HepG2 (cell line): ENCODE measurements around the gene GCH1. TPM values are rescaled to one million over a fixed set of nuclear protein-coding genes. Genes with fewer than 3 reads are reported as not detected.

Experiments used
- ATAC-seq: fragments of 200-7000 bp; cut with Tn5 transposase; 3 replicates; pipeline ENCODE4 v1.9.1; 2020; ENCODE audit warnings: mild to moderate bottlenecking, moderate library complexity
- BruUV-seq: library from RNA; stranded (reverse); fragments of 400-500 nt; replicated peaks from 2 replicates; lab custom pipeline; 2021; lab: Mats Ljungman, UMichigan
- CTCF ChIA-PET: fragments of 300-600 bp; formaldehyde crosslinking; extraction: SDS; loops from one replicate; lab custom pipeline; 2021; ENCODE audit warnings: low total read pairs, inconsistent platforms, low intra/inter-chr PET ratio; lab: Yijun Ruan, JAX
- POLR2A ChIA-PET: fragments of 350-600 bp; sonication (Branson Sonifier 250); formaldehyde crosslinking; loops from one replicate; lab custom pipeline; 2020; ENCODE audit warnings: antibody characterized with exemption, inconsistent platforms; lab: Yijun Ruan, JAX
- DNase-seq: peaks from one replicate; pipeline ENCODE4 v3.0.0-alpha.2; 2015; ENCODE audit warnings: low spot score
- FAIRE-seq: peaks from 3 replicates; lab custom pipeline; 2011; peaks lifted over from hg19 to GRCh38; lab: Jason Lieb, UNC
- H2AFZ ChIP-seq: one replicate; pipeline ENCODE4 v1.6.1; 2011; ENCODE audit warnings: low read length, inconsistent platforms
- H3K27ac ChIP-seq: fragments of 300-600 bp; 3 replicates; pipeline ENCODE4 v1.8.0; 2011; ENCODE audit warnings: mixed run types, mild to moderate bottlenecking, mixed read lengths, low read length, inconsistent platforms; ENCODE audit not compliant: insufficient read depth; ENCODE audit errors: extremely low read length
- H3K27me3 ChIP-seq, 2 experiments: fragments of 200-600 bp in 1 of 2; 2 replicates in 1 of 2; 3 replicates in 1 of 2; pipeline versions ENCODE4 v1.6.0 to v1.8.0; 2011; ENCODE audit warnings: low read length in 2 of 2, mild to moderate bottlenecking in 2 of 2, moderate library complexity in 2 of 2, inconsistent platforms in 1 of 2; ENCODE audit not compliant: insufficient read depth in 2 of 2, control insufficient read depth in 1 of 2
- H3K36me3 ChIP-seq, 2 experiments: fragments of 200-600 bp in 1 of 2; replicated peaks in 1 of 2; 2 replicates in 1 of 2; 3 replicates in 1 of 2; pipeline versions ENCODE4 v1.5.1 to v1.8.0; 2011; ENCODE audit warnings: low read length in 2 of 2, inconsistent platforms in 1 of 2; ENCODE audit not compliant: insufficient read depth in 2 of 2, control insufficient read depth in 1 of 2
- H3K4me1 ChIP-seq: 2 replicates; pipeline ENCODE4 v1.5.1; 2012; ENCODE audit warnings: low read length, inconsistent platforms; ENCODE audit not compliant: insufficient read depth
- H3K4me2 ChIP-seq: 2 replicates; pipeline ENCODE4 v1.6.0; 2011; ENCODE audit warnings: low read depth, low read length, inconsistent platforms
- H3K4me3 ChIP-seq, 3 experiments: fragments of 200-600 bp in 1 of 3; sonication (generic), shearing (Covaris generic) in 1 of 3; replicated peaks in 1 of 3; 2 replicates each; pipeline ENCODE4 v1.5.1; 2011 to 2016; ENCODE audit warnings: low read length in 3 of 3, inconsistent platforms in 2 of 3, low read depth in 2 of 3, mild to moderate bottlenecking in 2 of 3, control low read depth in 1 of 3, mixed read lengths in 1 of 3; ENCODE audit not compliant: insufficient read depth in 1 of 3
- H3K79me2 ChIP-seq: one replicate; pipeline ENCODE4 v1.6.1; 2011; ENCODE audit warnings: low read length, inconsistent platforms; ENCODE audit not compliant: insufficient read depth
- H3K9ac ChIP-seq: 2 replicates; pipeline ENCODE4 v1.6.0; 2011; ENCODE audit warnings: mild to moderate bottlenecking, low read depth, low read length, inconsistent platforms; ENCODE audit not compliant: insufficient read depth
- H3K9me3 ChIP-seq: 2 replicates; pipeline ENCODE4 v1.5.1; 2012; ENCODE audit warnings: mild to moderate bottlenecking, low read length
- H4K20me1 ChIP-seq: 2 replicates; pipeline ENCODE4 v1.6.0; 2011; ENCODE audit warnings: inconsistent platforms, mild to moderate bottlenecking, low read length, moderate library complexity; ENCODE audit not compliant: insufficient read depth
- ETV6 ChIP-seq: sonication (generic); formaldehyde crosslinking; conservative IDR thresholded peaks from 2 replicates; pipeline ENCODE4 v1.4.0; 2020; ENCODE audit warnings: missing genetic modification reagents
- FLYWCH1 ChIP-seq: sonication (generic); formaldehyde crosslinking; IDR thresholded peaks from 2 replicates; pipeline ENCODE4 v1.8.1; 2023; ENCODE audit warnings: mild to moderate bottlenecking, missing genetic modification reagents
- HNF4G ChIP-seq, 2 experiments: sonication (generic) in 1 of 2; formaldehyde crosslinking in 1 of 2; IDR thresholded peaks; 2 replicates each; pipeline versions ENCODE4 v1.4.0 to v1.6.1; 2011 to 2020; ENCODE audit warnings: borderline replicate concordance in 2 of 2, low read depth in 2 of 2, mild to moderate bottlenecking in 2 of 2, low read length in 1 of 2, missing genetic modification reagents in 1 of 2, moderate library complexity in 1 of 2
- IKZF4 ChIP-seq: sonication (generic); formaldehyde crosslinking; IDR thresholded peaks from 2 replicates; pipeline ENCODE4 v1.5.1; 2020; ENCODE audit warnings: borderline replicate concordance, mild to moderate bottlenecking, low read depth, missing genetic modification reagents; ENCODE audit errors: not compliant biosample characterization
- MXI1 ChIP-seq: IDR thresholded peaks from 3 replicates; pipeline ENCODE4 v1.6.1; 2012; ENCODE audit warnings: low read depth, low read length, inconsistent platforms, borderline replicate concordance
- SETDB1 ChIP-seq: sonication (generic); formaldehyde crosslinking; IDR thresholded peaks from 2 replicates; pipeline ENCODE4 v1.5.1; 2020; ENCODE audit warnings: missing genetic modification reagents, mild to moderate bottlenecking, borderline replicate concordance
- TFDP2 ChIP-seq: sonication (generic); formaldehyde crosslinking; IDR thresholded peaks from 2 replicates; pipeline ENCODE4 v1.4.0; 2020; ENCODE audit warnings: missing genetic modification reagents
- TMF1 ChIP-seq: sonication (generic); formaldehyde crosslinking; IDR thresholded peaks from 2 replicates; pipeline ENCODE4 v1.8.1; 2022; ENCODE audit warnings: low read depth, missing genetic modification reagents
- ZFP1 ChIP-seq: IDR thresholded peaks from 2 replicates; pipeline ENCODE4 v1.6.1; 2016
- ZFP90 ChIP-seq: sonication (generic); formaldehyde crosslinking; IDR thresholded peaks from 2 replicates; pipeline ENCODE4 v1.8.0; 2022; ENCODE audit warnings: missing genetic modification reagents, mild to moderate bottlenecking, inconsistent platforms, borderline replicate concordance
- ZNF33B ChIP-seq: sonication (generic); formaldehyde crosslinking; IDR thresholded peaks from 2 replicates; pipeline ENCODE4 v1.5.1; 2020; ENCODE audit warnings: mild to moderate bottlenecking, missing genetic modification reagents
- ZNF350 ChIP-seq: sonication (generic); formaldehyde crosslinking; IDR thresholded peaks from 2 replicates; pipeline ENCODE4 v1.4.0; 2020; ENCODE audit warnings: mild to moderate bottlenecking, low read depth, missing genetic modification reagents, borderline replicate concordance
- ZNF556 ChIP-seq: sonication (generic); formaldehyde crosslinking; IDR thresholded peaks from 2 replicates; pipeline ENCODE4 v1.4.0; 2020; ENCODE audit warnings: mild to moderate bottlenecking, missing genetic modification reagents, borderline replicate concordance
- ZNF883 ChIP-seq: sonication (generic); formaldehyde crosslinking; IDR thresholded peaks from 2 replicates; pipeline ENCODE4 v1.5.1; 2020; ENCODE audit warnings: mild to moderate bottlenecking, missing genetic modification reagents; ENCODE audit errors: not compliant biosample characterization
- WGBS: methylation state at CpG from one replicate; pipeline ENCODE4 v1.1.6; 2017; ENCODE audit warnings: low lambda C conversion rate; 5-methylcytosine and 5-hydroxymethylcytosine counted together
- in situ Hi-C: cut with HindIII; loops from 2 replicates; pipeline ENCODE4 v1.10.0; 2017; ENCODE audit warnings: low pct_unique_long_range_greater_than_20kb; ENCODE audit not compliant: extremely low pct_ligation_motif_present
- intact Hi-C: fragments of 100-400 bp; cut with micrococcal nuclease; formaldehyde crosslinking; loops from one replicate; pipeline ENCODE4 v1.10.0; 2022; ENCODE audit not compliant: unreplicated experiment
- polyA plus RNA-seq, 8 experiments: library from polyadenylated mRNA; depleted of rRNA in 3 of 8; stranded (reverse) in 7 of 8; unstranded in 1 of 8; fragments of >200 nt; fragmentation: Illumina TruSeq in 4 of 8; extraction: Trizol in 4 of 8; gene quantifications; 2 replicates each; pipeline versions ENCODE4 v1.2.1 to v1.2.3, GENCODE V29; 2011 to 2016; ENCODE audit warnings: low read depth in 4 of 8, missing spikeins in 1 of 8, mixed read lengths in 1 of 8; ENCODE audit not compliant: insufficient read depth in 1 of 8
- total RNA-seq, 5 experiments: library from RNA; depleted of rRNA; stranded (reverse); fragments of >200 nt; fragmentation: Illumina TruSeq; extraction: Trizol; gene quantifications; 2 replicates each; pipeline ENCODE4 v1.2.3, GENCODE V29; 2016; ENCODE audit warnings: low read depth in 1 of 5
- TF ChIP-seq, protein P1 (sequence below): IDR thresholded peaks from 2 replicates; pipeline ENCODE4 v1.4.0; 2020; ENCODE audit warnings: mild to moderate bottlenecking, missing genetic modification reagents
- TF ChIP-seq, protein P2 (sequence below): sonication (generic); formaldehyde crosslinking; conservative IDR thresholded peaks from 2 replicates; pipeline ENCODE4 v1.4.0; 2020; ENCODE audit warnings: missing genetic modification reagents

Gene GCH1
- total and polyA plus RNA-seq, 2 of the 13 experiments (the other 11 are each of a cell fraction or from before 2014, with no cell fraction given) = 15.0 to 25.2 TPM

- FAIRE-seq = no peak
- ATAC-seq = peak; percentile 82
- no peaks in the 10 kb centered on the region for H3K9me3 ChIP-seq
- H3K27me3 ChIP-seq = no peaks in the 10 kb centered on the region; a peak in 1 of 5 replicates
- intact Hi-C loops (loop anchor here (5.0 to 10.0 kb wide), 4 partner anchors 40 to 337 kb away; partner anchors contain the start of gene SAMD4A), in situ Hi-C loops (no loop called here)
- H3K9ac ChIP-seq = peak overlapping the region; percentile 84
- no CpG with 5 or more reads among the region's 37 CpGs for WGBS
- peak overlapping the region; percentile 91 for H3K4me2 ChIP-seq
- ChIA-PET CTCF (no interaction called here), POLR2A (interaction anchor here (1.1 to 1.9 kb wide), 3 partner anchors 16 to 64 kb away, joined by 3 to 8 read pairs (median 5); no protein-coding TSS in a partner anchor)
- peak; percentile 62 for DNase-seq
- peak overlapping the region; percentile 92 for H3K27ac ChIP-seq
- no peak overlapping the region for H2AFZ ChIP-seq
- peak overlapping the region; percentile 82 to 98 (median 93) for H3K4me3 ChIP-seq
- H3K4me1 ChIP-seq = peaks cover 33% of the 10 kb centered on the region
- peaks cover 25% of the 10 kb centered on the region for H3K79me2 ChIP-seq
- H3K36me3 ChIP-seq = no peaks in the 10 kb centered on the region; a peak in 1 of 5 replicates
- H4K20me1 ChIP-seq = peaks cover 2% of the 10 kb centered on the region; the same call in 1 of the 2 replicates
- BruUV-seq = no TSS peak
- TF ChIP-seq SETDB1 (CRISPR knock-in tag) = no peak
- no peak; the same call in 1 of the 2 replicates for TF ChIP-seq ZFP90
- TF ChIP-seq ZFP1 = no peak; the same call in 1 of the 2 replicates
- TF ChIP-seq ZNF33B = no peak
- no peak for TF ChIP-seq ZNF883 (CRISPR knock-in tag)
- peak; percentile 80 for TF ChIP-seq TFDP2 (CRISPR knock-in tag)
- TF ChIP-seq, protein P1, sequence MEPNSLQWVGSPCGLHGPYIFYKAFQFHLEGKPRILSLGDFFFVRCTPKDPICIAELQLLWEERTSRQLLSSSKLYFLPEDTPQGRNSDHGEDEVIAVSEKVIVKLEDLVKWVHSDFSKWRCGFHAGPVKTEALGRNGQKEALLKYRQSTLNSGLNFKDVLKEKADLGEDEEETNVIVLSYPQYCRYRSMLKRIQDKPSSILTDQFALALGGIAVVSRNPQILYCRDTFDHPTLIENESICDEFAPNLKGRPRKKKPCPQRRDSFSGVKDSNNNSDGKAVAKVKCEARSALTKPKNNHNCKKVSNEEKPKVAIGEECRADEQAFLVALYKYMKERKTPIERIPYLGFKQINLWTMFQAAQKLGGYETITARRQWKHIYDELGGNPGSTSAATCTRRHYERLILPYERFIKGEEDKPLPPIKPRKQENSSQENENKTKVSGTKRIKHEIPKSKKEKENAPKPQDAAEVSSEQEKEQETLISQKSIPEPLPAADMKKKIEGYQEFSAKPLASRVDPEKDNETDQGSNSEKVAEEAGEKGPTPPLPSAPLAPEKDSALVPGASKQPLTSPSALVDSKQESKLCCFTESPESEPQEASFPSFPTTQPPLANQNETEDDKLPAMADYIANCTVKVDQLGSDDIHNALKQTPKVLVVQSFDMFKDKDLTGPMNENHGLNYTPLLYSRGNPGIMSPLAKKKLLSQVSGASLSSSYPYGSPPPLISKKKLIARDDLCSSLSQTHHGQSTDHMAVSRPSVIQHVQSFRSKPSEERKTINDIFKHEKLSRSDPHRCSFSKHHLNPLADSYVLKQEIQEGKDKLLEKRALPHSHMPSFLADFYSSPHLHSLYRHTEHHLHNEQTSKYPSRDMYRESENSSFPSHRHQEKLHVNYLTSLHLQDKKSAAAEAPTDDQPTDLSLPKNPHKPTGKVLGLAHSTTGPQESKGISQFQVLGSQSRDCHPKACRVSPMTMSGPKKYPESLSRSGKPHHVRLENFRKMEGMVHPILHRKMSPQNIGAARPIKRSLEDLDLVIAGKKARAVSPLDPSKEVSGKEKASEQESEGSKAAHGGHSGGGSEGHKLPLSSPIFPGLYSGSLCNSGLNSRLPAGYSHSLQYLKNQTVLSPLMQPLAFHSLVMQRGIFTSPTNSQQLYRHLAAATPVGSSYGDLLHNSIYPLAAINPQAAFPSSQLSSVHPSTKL = peak; percentile 34; the same call in 1 of the 2 replicates
- no peak for TF ChIP-seq IKZF4 (CRISPR knock-in tag)
- 0 out of 3 replicates have a peak, but pooled peaks have one; percentile 18 for TF ChIP-seq MXI1
- TF ChIP-seq ZNF350 (CRISPR knock-in tag) = no peak
- TF ChIP-seq, protein P2, sequence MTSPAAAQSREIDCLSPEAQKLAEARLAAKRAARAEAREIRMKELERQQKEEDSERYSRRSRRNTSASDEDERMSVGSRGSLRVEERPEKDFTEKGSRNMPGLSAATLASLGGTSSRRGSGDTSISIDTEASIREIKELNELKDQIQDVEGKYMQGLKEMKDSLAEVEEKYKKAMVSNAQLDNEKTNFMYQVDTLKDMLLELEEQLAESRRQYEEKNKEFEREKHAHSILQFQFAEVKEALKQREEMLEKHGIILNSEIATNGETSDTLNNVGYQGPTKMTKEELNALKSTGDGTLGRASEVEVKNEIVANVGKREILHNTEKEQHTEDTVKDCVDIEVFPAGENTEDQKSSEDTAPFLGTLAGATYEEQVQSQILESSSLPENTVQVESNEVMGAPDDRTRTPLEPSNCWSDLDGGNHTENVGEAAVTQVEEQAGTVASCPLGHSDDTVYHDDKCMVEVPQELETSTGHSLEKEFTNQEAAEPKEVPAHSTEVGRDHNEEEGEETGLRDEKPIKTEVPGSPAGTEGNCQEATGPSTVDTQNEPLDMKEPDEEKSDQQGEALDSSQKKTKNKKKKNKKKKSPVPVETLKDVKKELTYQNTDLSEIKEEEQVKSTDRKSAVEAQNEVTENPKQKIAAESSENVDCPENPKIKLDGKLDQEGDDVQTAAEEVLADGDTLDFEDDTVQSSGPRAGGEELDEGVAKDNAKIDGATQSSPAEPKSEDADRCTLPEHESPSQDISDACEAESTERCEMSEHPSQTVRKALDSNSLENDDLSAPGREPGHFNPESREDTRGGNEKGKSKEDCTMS (CRISPR knock-in tag) = no peak
- no peak for TF ChIP-seq TMF1 (CRISPR knock-in tag)
- TF ChIP-seq HNF4G (IDR thresholded peaks at IDR 0.05; ENCODE audit: borderline replicate concordance, low read depth, low read length) = no peak
- no peak for TF ChIP-seq HNF4G (CRISPR knock-in tag; IDR thresholded peaks at IDR 0.05; ENCODE audit: borderline replicate concordance, low read depth)
- TF ChIP-seq ZNF556 (CRISPR knock-in tag) = no peak
- no peak for TF ChIP-seq FLYWCH1
- TF ChIP-seq ETV6 (CRISPR knock-in tag) = peak; percentile 99
Observed at GRCh38 chr14:54902143-54902520, 494 bp downstream of the GCH1 start.
